CD4-positive, CD25-positive, alpha-beta regulatory T cell (primary cell): Measurements from ENCODE around the gene TRAF7. TPM values are rescaled to one million over a fixed set of nuclear protein-coding genes. Genes with fewer than 3 reads are reported as not detected.
A peak's percentile ranks its signal among the peaks of the same experiment; 100 is the strongest.
"Not testable (repeated sequence)": the region's sequence is repeated elsewhere in the genome, so short reads cannot be mapped to it uniquely, and the experiment has no call there.

ENCODE experiments used
- ATAC-seq, 2 donors: fragments of 150-1000 bp; cut with Tn5 transposase; one replicate each; pipeline ENCODE4 v1.10.0; 2021; ENCODE audit warnings: low read depth in 2 of 2, moderate number of reproducible peaks in 2 of 2, moderate library complexity in 1 of 2
- DNase-seq, 3 donors: peaks; one replicate each; pipeline versions ENCODE4 v3.0.0 to v3.0.0-alpha.2; 2012 to 2022; ENCODE audit warnings: mixed read lengths in 1 of 3
- H3K27ac ChIP-seq: one replicate; pipeline ENCODE4 v1.7.0; 2013; ENCODE audit warnings: mild to moderate bottlenecking, low read length; ENCODE audit not compliant: insufficient read depth, poor library complexity, severe bottlenecking
- H3K27me3 ChIP-seq: one replicate; pipeline ENCODE4 v1.7.0; 2013; ENCODE audit warnings: low read length; ENCODE audit not compliant: control insufficient read depth, insufficient read depth
- H3K36me3 ChIP-seq: one replicate; pipeline ENCODE4 v1.7.0; 2013; ENCODE audit warnings: mild to moderate bottlenecking, low read length, moderate library complexity; ENCODE audit not compliant: control insufficient read depth, insufficient read depth
- H3K4me1 ChIP-seq: 2 replicates; pipeline ENCODE4 v1.7.0; 2013; ENCODE audit warnings: mild to moderate bottlenecking, low read length; ENCODE audit not compliant: insufficient read depth, control insufficient read depth, poor library complexity, severe bottlenecking
- H3K4me3 ChIP-seq: one replicate; pipeline ENCODE4 v1.7.0; 2013; ENCODE audit warnings: low read depth, mild to moderate bottlenecking, low read length, moderate library complexity
- H3K9me3 ChIP-seq, 2 experiments: 1 replicate in 1 of 2; 2 replicates in 1 of 2; pipeline ENCODE4 v1.7.0; 2013; ENCODE audit warnings: low read length in 2 of 2, mild to moderate bottlenecking in 1 of 2, moderate library complexity in 1 of 2; ENCODE audit not compliant: control insufficient read depth in 2 of 2
- H3K27ac Mint-ChIP-seq, 3 donors: one replicate each; pipeline ENCODE4 v1.8.0; 2020 to 2022; ENCODE audit warnings: mild to moderate bottlenecking in 3 of 3, mixed read lengths in 3 of 3, moderate library complexity in 2 of 3
- H3K27me3 Mint-ChIP-seq: one replicate; pipeline ENCODE4 v1.8.0; 2022; ENCODE audit warnings: mild to moderate bottlenecking, mixed read lengths
- H3K36me3 Mint-ChIP-seq: one replicate; pipeline ENCODE4 v1.8.0; 2020; ENCODE audit warnings: mixed read lengths
- H3K4me1 Mint-ChIP-seq, 4 donors: one replicate each; pipeline ENCODE4 v1.8.0; 2020 to 2022; ENCODE audit warnings: mixed read lengths in 4 of 4, mild to moderate bottlenecking in 1 of 4
- H3K4me3 Mint-ChIP-seq, 4 donors: one replicate each; pipeline ENCODE4 v1.8.0; 2020 to 2022; ENCODE audit warnings: mild to moderate bottlenecking in 4 of 4, mixed read lengths in 4 of 4, moderate library complexity in 3 of 4
- H3K9me3 Mint-ChIP-seq, 7 donors: one replicate each; pipeline ENCODE4 v1.8.0; 2020 to 2022; ENCODE audit warnings: mixed read lengths in 7 of 7, mild to moderate bottlenecking in 3 of 7, moderate library complexity in 2 of 7
- polyA plus RNA-seq, 4 donors: library from polyadenylated mRNA; unstranded; fragments of 300-500 nt; fragmentation: Illumina TruSeq; gene quantifications; one replicate each; pipeline ENCODE4 v1.2.3, GENCODE V29; 2021
- total RNA-seq: library from RNA; stranded (reverse); gene quantifications from one replicate; pipeline ENCODE4 v1.2.3, GENCODE V29; 2022

Gene TRAF7
- total RNA-seq (33.4 TPM), polyA plus RNA-seq (1 to 10 TPM; 4.0 to 7.3 (median 4.8) TPM)

GRCh38 chr16:2155091-2155950, at the start of gene TRAF7:
TRAF7 (plus strand) TSS chr16:2155782; CDS start chr16:2163921, 8,139 bp downstream.
- Histone ChIP-seq H3K27me3 (no peaks in the 10 kb centered on the region), H3K9me3 (no peaks in the 10 kb centered on the region), H3K4me3 (peak within 1 kb of the TSS; percentile 91), H3K4me1 (peaks cover 58% of the 10 kb centered on the region), H3K27ac (peak within 1 kb of the TSS; percentile 85), H3K36me3 (peaks cover 6% of the 10 kb centered on the region)
- peaks cover 0 to 67% (median 28%) of the 10 kb centered on the region in 4 donors for H3K4me1 Mint-ChIP-seq
- H3K9me3 Mint-ChIP-seq: no peaks in the 10 kb centered on the region
- H3K27me3 Mint-ChIP-seq: no peaks in the 10 kb centered on the region
- DNase-seq: peak; percentile 97 to 100 (median 99)
- H3K36me3 Mint-ChIP-seq: peaks cover 5% of the 10 kb centered on the region
- peak; percentile 94 to 96 for ATAC-seq
- H3K27ac Mint-ChIP-seq: peak within 1 kb of the TSS; percentile 79 to 96 (median 94)
- peak within 1 kb of the TSS; percentile 86 to 98 (median 96) for H3K4me3 Mint-ChIP-seq

- not testable (repeated sequence) for H3K9me3 Mint-ChIP-seq
Observed at GRCh38 chr16:2106211-2106610, 49.4 kb upstream of the TRAF7 start.

GRCh38 chr16:2107121-2107790, 48.3 kb upstream of the TRAF7 start:
- not testable (repeated sequence) for H3K27me3 ChIP-seq, H3K36me3 ChIP-seq, H3K9me3 ChIP-seq, H3K27ac Mint-ChIP-seq, H3K9me3 Mint-ChIP-seq, H3K4me1 ChIP-seq, DNase-seq, H3K4me1 Mint-ChIP-seq, ATAC-seq, H3K4me3 ChIP-seq, H3K27ac ChIP-seq, H3K27me3 Mint-ChIP-seq, H3K36me3 Mint-ChIP-seq, H3K4me3 Mint-ChIP-seq

More at GRCh38 chr16:2106211-2106610, 49.4 kb upstream of the TRAF7 start:
- H3K27ac ChIP-seq, H3K27me3 ChIP-seq, H3K27me3 Mint-ChIP-seq, H3K36me3 ChIP-seq, H3K27ac Mint-ChIP-seq, H3K36me3 Mint-ChIP-seq, H3K9me3 ChIP-seq, H3K4me3 ChIP-seq, H3K4me1 Mint-ChIP-seq, H3K4me1 ChIP-seq, H3K4me3 Mint-ChIP-seq, ATAC-seq, DNase-seq: not testable (repeated sequence)

- H3K27ac Mint-ChIP-seq, H3K27me3 ChIP-seq, H3K36me3 Mint-ChIP-seq, H3K27me3 Mint-ChIP-seq, H3K9me3 Mint-ChIP-seq, ATAC-seq, DNase-seq, H3K4me1 Mint-ChIP-seq, H3K4me3 Mint-ChIP-seq, H3K4me3 ChIP-seq, H3K9me3 ChIP-seq, H3K4me1 ChIP-seq, H3K27ac ChIP-seq, H3K36me3 ChIP-seq: not testable (repeated sequence)
Observed at GRCh38 chr16:2107791-2108125, 47.8 kb upstream of the TRAF7 start.

GRCh38 chr16:2108446-2109270, 46.9 kb upstream of the TRAF7 start:
- H3K27me3 Mint-ChIP-seq, H3K36me3 Mint-ChIP-seq, DNase-seq, H3K27me3 ChIP-seq, H3K4me1 ChIP-seq, H3K9me3 ChIP-seq, H3K4me1 Mint-ChIP-seq, H3K4me3 Mint-ChIP-seq, H3K9me3 Mint-ChIP-seq, ATAC-seq, H3K27ac ChIP-seq, H3K4me3 ChIP-seq, H3K36me3 ChIP-seq: not testable (repeated sequence)
- H3K27ac Mint-ChIP-seq: peak overlapping the region in 1 of 3 donors; percentile 38

GRCh38 chr16:2109271-2109580, 46.4 kb upstream of the TRAF7 start:
- ATAC-seq, H3K4me3 ChIP-seq, H3K9me3 ChIP-seq, H3K4me1 ChIP-seq, DNase-seq, H3K36me3 ChIP-seq, H3K4me1 Mint-ChIP-seq, H3K27ac Mint-ChIP-seq, H3K4me3 Mint-ChIP-seq, H3K36me3 Mint-ChIP-seq, H3K27me3 Mint-ChIP-seq, H3K27me3 ChIP-seq, H3K27ac ChIP-seq, H3K9me3 Mint-ChIP-seq: not testable (repeated sequence)

- H3K27me3 ChIP-seq, DNase-seq, H3K36me3 Mint-ChIP-seq, H3K4me3 ChIP-seq, H3K4me1 ChIP-seq, H3K36me3 ChIP-seq, H3K4me1 Mint-ChIP-seq, H3K27ac ChIP-seq, H3K4me3 Mint-ChIP-seq, H3K9me3 ChIP-seq, H3K27me3 Mint-ChIP-seq, H3K9me3 Mint-ChIP-seq, H3K27ac Mint-ChIP-seq, ATAC-seq: not testable (repeated sequence)
Observed at GRCh38 chr16:2109872-2110271, 45.7 kb upstream of the TRAF7 start.
